Naive thymus-derived CD8-positive, alpha-beta T cell (primary cell): ENCODE data around the gene ISG20L2. TPM values are rescaled to one million over a fixed set of nuclear protein-coding genes. Genes with fewer than 3 reads are reported as not detected.

Experiments used
- ATAC-seq, 2 donors: fragments of 150-1000 bp; cut with Tn5 transposase in 1 of 2; sonication (Bioruptor Pico), chemical (Tn5 transposase) in 1 of 2; 1 replicate in 1 of 2; 2 replicates in 1 of 2; pipeline ENCODE4 v1.10.0; 2021; ENCODE audit warnings: mild to moderate bottlenecking in 2 of 2, moderate library complexity in 2 of 2
- POLR2A ChIA-PET: fragments of 350-600 bp; sonication (Branson Sonifier 250); formaldehyde crosslinking; loops from one replicate; lab custom pipeline; 2021; ENCODE audit warnings: antibody characterized with exemption; lab: Charles Lee
- DNase-seq, 10 donors: peaks; one replicate each; pipeline versions ENCODE4 v3.0.0 to v3.0.0-alpha.2; 2020 to 2022
- H3K27ac Mint-ChIP-seq, 10 donors: one replicate each; pipeline ENCODE4 v1.8.0; 2020 to 2022; ENCODE audit warnings: mild to moderate bottlenecking in 10 of 10, mixed read lengths in 10 of 10, moderate library complexity in 4 of 10, inconsistent platforms in 1 of 10
- H3K27me3 Mint-ChIP-seq, 5 donors: one replicate each; pipeline ENCODE4 v1.8.0; 2021 to 2022; ENCODE audit warnings: mixed read lengths in 5 of 5
- H3K36me3 Mint-ChIP-seq, 3 donors: one replicate each; pipeline ENCODE4 v1.8.0; 2020 to 2022; ENCODE audit warnings: mixed read lengths in 3 of 3, mild to moderate bottlenecking in 2 of 3, inconsistent platforms in 1 of 3
- H3K4me1 Mint-ChIP-seq, 4 donors: one replicate each; pipeline ENCODE4 v1.8.0; 2021 to 2022; ENCODE audit warnings: mixed read lengths in 4 of 4
- H3K4me3 Mint-ChIP-seq, 10 donors: one replicate each; pipeline ENCODE4 v1.8.0; 2020 to 2022; ENCODE audit warnings: mild to moderate bottlenecking in 10 of 10, mixed read lengths in 10 of 10, moderate library complexity in 6 of 10, inconsistent platforms in 1 of 10
- H3K9me3 Mint-ChIP-seq, 9 donors: one replicate each; pipeline ENCODE4 v1.8.0; 2020 to 2022; ENCODE audit warnings: mixed read lengths in 9 of 9, mild to moderate bottlenecking in 3 of 9, inconsistent platforms in 1 of 9, moderate library complexity in 1 of 9
- polyA plus RNA-seq, 3 donors: library from polyadenylated mRNA; unstranded; fragments of 300-500 nt; fragmentation: Illumina TruSeq; gene quantifications; one replicate each; pipeline ENCODE4 v1.2.3, GENCODE V29; 2021
- total RNA-seq, 8 experiments: library from RNA in 2 of 8; stranded (reverse) in 2 of 8; gene quantifications; one replicate each; pipeline ENCODE4 v1.2.3 and lab custom pipeline; 2021 to 2026

Gene ISG20L2
- total and polyA plus RNA-seq, 5 experiments from 2014 or later: 20.0 to 50.3 (median 23.4) TPM

GRCh38 chr1:156738407-156738806 lies 9.8 kb upstream of the ISG20L2 start:
- Mint-ChIP-seq H3K4me1 (peaks cover 13 to 34% (median 33%) of the 10 kb centered on the region in 4 donors), H3K27me3 (no peaks in the 10 kb centered on the region), H3K4me3 (peak overlapping the region in 2 of 10 donors; percentile 10 to 51), H3K27ac (peak overlapping the region in 7 of 10 donors; percentile 40 to 80 (median 78)), H3K36me3 (peaks cover 0 to 30% (median 2%) of the 10 kb centered on the region in 3 donors), H3K9me3 (peaks cover 0 to 2% (median 0%) of the 10 kb centered on the region in 9 donors)
- no peak for ATAC-seq
- DNase-seq: no peak
- POLR2A ChIA-PET: interaction anchor here (0.7 to 4.4 kb wide), 2 partner anchors 13 to 29 kb away, joined by 4 to 104 read pairs; partner anchors contain the start of genes HDGF and PRCC

GRCh38 chr1:156733989-156734584 lies 5.5 kb upstream of the ISG20L2 start:
- H3K4me3 Mint-ChIP-seq: no peak overlapping the region
- H3K36me3 Mint-ChIP-seq: peaks cover 0 to 30% (median 0%) of the 10 kb centered on the region in 3 donors
- no peaks in the 10 kb centered on the region for H3K9me3 Mint-ChIP-seq
- no peak for DNase-seq
- H3K4me1 Mint-ChIP-seq: peaks cover 12 to 22% (median 14%) of the 10 kb centered on the region in 4 donors
- POLR2A ChIA-PET: interaction anchor here (0.7 to 0.9 kb wide), 3 partner anchors 17 to 53 kb away, joined by 3 to 4 read pairs (median 3); partner anchors contain the start of gene PRCC
- no peak for ATAC-seq
- no peaks in the 10 kb centered on the region for H3K27me3 Mint-ChIP-seq
- H3K27ac Mint-ChIP-seq: no peak overlapping the region

- H3K9me3 Mint-ChIP-seq: no peaks in the 10 kb centered on the region
- POLR2A ChIA-PET: interaction anchor here (0.7 to 5.9 kb wide), 20 partner anchors 9 to 515 kb away, joined by 3 to 52 read pairs (median 5); partner anchors contain the start of genes CRABP2, HDGF, MEF2D and MRPL24
- ATAC-seq (peak; percentile 65 to 71), DNase-seq (peak in 5 of 10 donors; percentile 56 to 82 (median 65))
- peak within 1 kb of the TSS in 5 of 10 donors; percentile 95 to 99 (median 98) for H3K27ac Mint-ChIP-seq
- peaks cover 12 to 33% (median 26%) of the 10 kb centered on the region in 4 donors for H3K4me1 Mint-ChIP-seq
- H3K4me3 Mint-ChIP-seq: no peak within 1 kb of the TSS
- peaks cover 6 to 25% (median 11%) of the 10 kb centered on the region in 3 donors for H3K36me3 Mint-ChIP-seq
- no peaks in the 10 kb centered on the region for H3K27me3 Mint-ChIP-seq
These were observed 504 bp downstream of the ISG20L2 start, which contains the start of gene METTL25B for GRCh38 chr1:156727926-156728598. Gene METTL25B (plus strand): TSS chr1:156728469. CDS start chr1:156729105, 636 bp downstream.

GRCh38 chr1:156727492-156727891 lies 1.1 kb downstream of the ISG20L2 start:
- H3K4me1 Mint-ChIP-seq: peaks cover 12 to 33% (median 24%) of the 10 kb centered on the region in 4 donors
- POLR2A ChIA-PET: interaction anchor here (1.0 to 5.9 kb wide), 15 partner anchors 9 to 226 kb away, joined by 3 to 52 read pairs (median 9); partner anchors contain the start of genes CRABP2, HDGF, MEF2D and MRPL24
- ATAC-seq (no peak), DNase-seq (no peak)
- no peak overlapping the region for H3K4me3 Mint-ChIP-seq
- no peaks in the 10 kb centered on the region for H3K27me3 Mint-ChIP-seq
- peaks cover 6 to 27% (median 11%) of the 10 kb centered on the region in 3 donors for H3K36me3 Mint-ChIP-seq
- peak overlapping the region in 5 of 10 donors; percentile 95 to 99 (median 98) for H3K27ac Mint-ChIP-seq
- no peaks in the 10 kb centered on the region for H3K9me3 Mint-ChIP-seq

GRCh38 chr1:156726549-156727226 lies 1.9 kb downstream of the ISG20L2 start:
- H3K36me3 Mint-ChIP-seq: peaks cover 6 to 33% (median 11%) of the 10 kb centered on the region in 3 donors
- ATAC-seq (no peak), DNase-seq (peak in 5 of 10 donors; percentile 14 to 56 (median 46))
- peaks cover 14 to 33% (median 24%) of the 10 kb centered on the region in 4 donors for H3K4me1 Mint-ChIP-seq
- no peaks in the 10 kb centered on the region for H3K27me3 Mint-ChIP-seq
- no peaks in the 10 kb centered on the region for H3K9me3 Mint-ChIP-seq
- POLR2A ChIA-PET: interaction anchor here (0.7 to 5.9 kb wide), 10 partner anchors 10 to 149 kb away, joined by 3 to 48 read pairs (median 9); partner anchors contain the start of genes CRABP2, HDGF, MRPL24 and PRCC
- no peak overlapping the region for H3K27ac Mint-ChIP-seq
- H3K4me3 Mint-ChIP-seq: no peak overlapping the region

GRCh38 chr1:156725683-156726280 lies 2.8 kb downstream of the ISG20L2 start:
- Mint-ChIP-seq H3K27ac (no peak overlapping the region), H3K4me1 (peaks cover 14 to 33% (median 24%) of the 10 kb centered on the region in 4 donors), H3K4me3 (no peak overlapping the region), H3K9me3 (no peaks in the 10 kb centered on the region), H3K27me3 (no peaks in the 10 kb centered on the region), H3K36me3 (peaks cover 6 to 40% (median 11%) of the 10 kb centered on the region in 3 donors)
- ATAC-seq (peak in 1 of 2 donors; percentile 27), DNase-seq (peak; percentile 56 to 88 (median 78))
- POLR2A ChIA-PET: interaction anchor here (0.5 to 5.9 kb wide), 8 partner anchors 15 to 149 kb away, joined by 3 to 48 read pairs (median 18); partner anchors contain the start of genes CRABP2, HDGF, MRPL24 and PRCC

GRCh38 chr1:156721535-156721934 lies 7.0 kb downstream of the ISG20L2 start:
- Mint-ChIP-seq H3K27ac (no peak overlapping the region), H3K4me3 (no peak overlapping the region)
- POLR2A ChIA-PET: interaction anchor here (1.1 kb wide), 1 partner anchor 10 kb away, joined by 3 read pairs; no protein-coding TSS in a partner anchor

GRCh38 chr1:156721131-156721530 lies 7.4 kb downstream of the ISG20L2 start:
- H3K9me3 Mint-ChIP-seq: no peaks in the 10 kb centered on the region
- POLR2A ChIA-PET: interaction anchor here (1.1 kb wide), 1 partner anchor 10 kb away, joined by 3 read pairs; no protein-coding TSS in a partner anchor
- H3K27ac Mint-ChIP-seq: no peak overlapping the region
- peaks cover 6 to 60% (median 17%) of the 10 kb centered on the region in 3 donors for H3K36me3 Mint-ChIP-seq
- ATAC-seq (no peak), DNase-seq (no peak)
- H3K27me3 Mint-ChIP-seq: no peaks in the 10 kb centered on the region
- no peak overlapping the region for H3K4me3 Mint-ChIP-seq
- peaks cover 7 to 20% (median 15%) of the 10 kb centered on the region in 4 donors for H3K4me1 Mint-ChIP-seq

More at GRCh38 chr1:156721535-156721934, 7.0 kb downstream of the ISG20L2 start:
- DNase-seq: no peak
- no peaks in the 10 kb centered on the region for H3K9me3 Mint-ChIP-seq
- no peak for ATAC-seq
- H3K36me3 Mint-ChIP-seq: peaks cover 6 to 58% (median 17%) of the 10 kb centered on the region in 3 donors
- peaks cover 7 to 20% (median 14%) of the 10 kb centered on the region in 4 donors for H3K4me1 Mint-ChIP-seq
- no peaks in the 10 kb centered on the region for H3K27me3 Mint-ChIP-seq

- no peak overlapping the region for H3K4me3 Mint-ChIP-seq
These were observed 11.2 kb downstream of the ISG20L2 start for GRCh38 chr1:156717351-156717750.

GRCh38 chr1:156714830-156715229 lies 13.7 kb downstream of the ISG20L2 start:
- H3K36me3 Mint-ChIP-seq: peaks cover 0 to 19% (median 6%) of the 10 kb centered on the region in 3 donors
- H3K27ac Mint-ChIP-seq: no peak overlapping the region
- H3K4me3 Mint-ChIP-seq: no peak overlapping the region
- ATAC-seq (no peak), DNase-seq (no peak)
- POLR2A ChIA-PET: interaction anchor here (1.0 kb wide), 1 partner anchor 72 kb away, joined by 3 read pairs; no protein-coding TSS in a partner anchor
- no peaks in the 10 kb centered on the region for H3K9me3 Mint-ChIP-seq
- H3K27me3 Mint-ChIP-seq: no peaks in the 10 kb centered on the region
- peaks cover 0 to 13% (median 4%) of the 10 kb centered on the region in 4 donors for H3K4me1 Mint-ChIP-seq

More at GRCh38 chr1:156717351-156717750, 11.2 kb downstream of the ISG20L2 start:
- Mint-ChIP-seq H3K27ac (peak overlapping the region in 1 of 10 donors; percentile 57), H3K27me3 (no peaks in the 10 kb centered on the region), H3K9me3 (no peaks in the 10 kb centered on the region), H3K36me3 (peaks cover 0 to 41% (median 6%) of the 10 kb centered on the region in 3 donors), H3K4me1 (peaks cover 0 to 13% (median 7%) of the 10 kb centered on the region in 4 donors)
- ATAC-seq (no peak), DNase-seq (no peak)
- POLR2A ChIA-PET: interaction anchor here (0.6 kb wide), 1 partner anchor 1329 kb away, joined by 3 read pairs; no protein-coding TSS in a partner anchor

GRCh38 chr1:156712626-156713025 lies 15.9 kb downstream of the ISG20L2 start:
- POLR2A ChIA-PET: no interaction called here
- Mint-ChIP-seq H3K27ac (peak overlapping the region in 1 of 10 donors; percentile 69), H3K9me3 (no peaks in the 10 kb centered on the region)

More at GRCh38 chr1:156712626-156713025, 15.9 kb downstream of the ISG20L2 start:
- no peak overlapping the region for H3K4me3 Mint-ChIP-seq
- H3K27me3 Mint-ChIP-seq: no peaks in the 10 kb centered on the region
- DNase-seq (no peak), ATAC-seq (no peak)
- peaks cover 0 to 14% (median 6%) of the 10 kb centered on the region in 3 donors for H3K36me3 Mint-ChIP-seq
- peaks cover under 1 to 13% (median 6%) of the 10 kb centered on the region in 4 donors for H3K4me1 Mint-ChIP-seq
